ENCODE measurements around the gene AKIRIN2. TPM values are rescaled to one million over a fixed set of nuclear protein-coding genes. Genes with fewer than 3 reads are reported as not detected.

Gene AKIRIN2
- total RNA-seq, 1 donor from 2014 or later: 22.6 TPM

DNA sequence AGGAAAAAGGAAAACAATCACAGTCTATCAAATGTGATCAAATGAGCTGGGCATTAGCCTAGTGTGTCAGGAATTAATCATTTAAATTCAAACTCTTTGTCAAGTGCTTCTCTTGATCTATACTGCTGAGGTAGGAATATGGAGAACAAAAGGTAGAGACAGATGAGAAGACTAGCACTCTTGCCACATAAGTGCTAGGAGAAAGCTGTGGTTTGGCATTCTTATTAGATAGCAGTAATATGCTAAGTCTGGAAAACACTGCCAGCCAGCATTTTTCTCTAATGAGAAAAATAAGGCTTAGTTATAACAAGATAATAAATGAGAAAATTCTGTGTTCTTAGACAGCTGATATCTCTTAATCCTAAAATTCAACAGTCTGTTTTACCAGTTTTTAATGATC lies 73.2 kb downstream of the AKIRIN2 start:
- FAIRE-seq: no peak
- no peak for TF ChIP-seq CTCF (IDR thresholded peaks at IDR 0.05; ENCODE audit: insufficient read depth, low read length, severe bottlenecking)
- no peak for DNase-seq (ENCODE audit: low read depth)
- H3K36me3 ChIP-seq (ENCODE audit: control insufficient read depth, insufficient read depth, low read length): no peaks in the 10 kb centered on the region
- H3K4me3 ChIP-seq (ENCODE audit: low read depth, low read length): no peak overlapping the region
- H3K27me3 ChIP-seq (ENCODE audit: control insufficient read depth, insufficient read depth, low read length): no peaks in the 10 kb centered on the region

DNA sequence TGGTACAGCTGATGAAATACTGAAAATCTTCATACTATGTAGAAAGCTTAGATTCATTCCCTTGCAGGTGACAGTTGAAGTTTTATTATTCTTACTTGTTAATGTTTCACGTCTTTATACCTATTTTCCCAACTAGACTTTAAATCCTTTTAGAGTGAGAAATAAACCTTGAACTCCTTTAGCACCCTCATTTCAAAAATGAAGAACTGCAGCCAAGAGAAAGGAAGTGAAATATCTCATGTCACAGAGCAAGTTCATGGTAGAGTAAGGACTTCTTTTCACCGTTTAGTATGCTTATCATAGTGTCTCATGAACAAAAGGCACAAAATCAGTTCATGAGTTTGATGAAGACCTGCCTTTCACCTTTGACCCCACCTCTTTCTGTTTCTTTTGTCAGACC lies 73.6 kb downstream of the AKIRIN2 start:
- no peak for TF ChIP-seq CTCF (IDR thresholded peaks at IDR 0.05; ENCODE audit: insufficient read depth, low read length, severe bottlenecking)
- DNase-seq (ENCODE audit: low read depth): no peak
- Histone ChIP-seq H3K36me3 (ENCODE audit: control insufficient read depth, insufficient read depth, low read length) (no peaks in the 10 kb centered on the region), H3K27me3 (ENCODE audit: control insufficient read depth, insufficient read depth, low read length) (no peaks in the 10 kb centered on the region), H3K4me3 (ENCODE audit: low read depth, low read length) (no peak overlapping the region)
- FAIRE-seq: no peak

Other genes starting within 250 kb of the AKIRIN2 start
- 12.2 and 14.5 TPM in 2 replicates for gene SLC35A1, start 229.3 kb downstream of the AKIRIN2 start, total RNA-seq
- gene RARS2, start 112.2 kb downstream of the AKIRIN2 start, total RNA-seq: 23.8 and 28.4 TPM in 2 replicates
- gene ORC3, start 112.1 kb downstream of the AKIRIN2 start, total RNA-seq: 11.0 and 11.1 TPM in 2 replicates

Measured in bronchial epithelial cell (primary cell).